ENCODE data around the gene TUT4. TPM values are rescaled to one million over a fixed set of nuclear protein-coding genes. Genes with fewer than 3 reads are reported as not detected.
A peak's percentile ranks its signal among the peaks of the same experiment; 100 is the strongest.

TUT4 gene, protein sequence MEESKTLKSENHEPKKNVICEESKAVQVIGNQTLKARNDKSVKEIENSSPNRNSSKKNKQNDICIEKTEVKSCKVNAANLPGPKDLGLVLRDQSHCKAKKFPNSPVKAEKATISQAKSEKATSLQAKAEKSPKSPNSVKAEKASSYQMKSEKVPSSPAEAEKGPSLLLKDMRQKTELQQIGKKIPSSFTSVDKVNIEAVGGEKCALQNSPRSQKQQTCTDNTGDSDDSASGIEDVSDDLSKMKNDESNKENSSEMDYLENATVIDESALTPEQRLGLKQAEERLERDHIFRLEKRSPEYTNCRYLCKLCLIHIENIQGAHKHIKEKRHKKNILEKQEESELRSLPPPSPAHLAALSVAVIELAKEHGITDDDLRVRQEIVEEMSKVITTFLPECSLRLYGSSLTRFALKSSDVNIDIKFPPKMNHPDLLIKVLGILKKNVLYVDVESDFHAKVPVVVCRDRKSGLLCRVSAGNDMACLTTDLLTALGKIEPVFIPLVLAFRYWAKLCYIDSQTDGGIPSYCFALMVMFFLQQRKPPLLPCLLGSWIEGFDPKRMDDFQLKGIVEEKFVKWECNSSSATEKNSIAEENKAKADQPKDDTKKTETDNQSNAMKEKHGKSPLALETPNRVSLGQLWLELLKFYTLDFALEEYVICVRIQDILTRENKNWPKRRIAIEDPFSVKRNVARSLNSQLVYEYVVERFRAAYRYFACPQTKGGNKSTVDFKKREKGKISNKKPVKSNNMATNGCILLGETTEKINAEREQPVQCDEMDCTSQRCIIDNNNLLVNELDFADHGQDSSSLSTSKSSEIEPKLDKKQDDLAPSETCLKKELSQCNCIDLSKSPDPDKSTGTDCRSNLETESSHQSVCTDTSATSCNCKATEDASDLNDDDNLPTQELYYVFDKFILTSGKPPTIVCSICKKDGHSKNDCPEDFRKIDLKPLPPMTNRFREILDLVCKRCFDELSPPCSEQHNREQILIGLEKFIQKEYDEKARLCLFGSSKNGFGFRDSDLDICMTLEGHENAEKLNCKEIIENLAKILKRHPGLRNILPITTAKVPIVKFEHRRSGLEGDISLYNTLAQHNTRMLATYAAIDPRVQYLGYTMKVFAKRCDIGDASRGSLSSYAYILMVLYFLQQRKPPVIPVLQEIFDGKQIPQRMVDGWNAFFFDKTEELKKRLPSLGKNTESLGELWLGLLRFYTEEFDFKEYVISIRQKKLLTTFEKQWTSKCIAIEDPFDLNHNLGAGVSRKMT (N-terminal part only)
- 78.9 TPM for polyA plus RNA-seq (2013, experiment 1 of 2)
- 80.6 TPM for polyA plus RNA-seq (2013, experiment 2 of 2)

GRCh38 chr1:52552505-52553361 lies at the start of gene TUT4:
TUT4 (minus strand) TSS chr1:52553092; CDS start chr1:52526280, 26,812 bp downstream.
- Histone ChIP-seq H3K14ac (ENCODE audit: low read length) (peak within 1 kb of the TSS; percentile 78), H3K79me1 (ENCODE audit: low read depth, low read length) (peaks cover 2% of the 10 kb centered on the region), H3K27ac (replicated peaks; ENCODE audit: low read length) (peak within 1 kb of the TSS; percentile 95), H2BK15ac (ENCODE audit: low read length) (peak within 1 kb of the TSS; percentile 80), H3K9me3 (replicated peaks in 1 of 2; ENCODE audit: control insufficient read depth in 2 of 2, insufficient read depth in 1 of 2, low read depth in 1 of 2, low read length in 2 of 2) (no peaks in the 10 kb centered on the region), H3K27me3 (ENCODE audit: control insufficient read depth in 3 of 3, insufficient read depth in 3 of 3, low read depth in 1 of 3, low read length in 3 of 3) (no peaks in the 10 kb centered on the region), H3K4ac (ENCODE audit: low read length) (peak within 1 kb of the TSS; percentile 43), H3K36me3 (replicated peaks in 1 of 2; ENCODE audit: control insufficient read depth in 2 of 2, insufficient read depth in 2 of 2, low read length in 2 of 2) (no peaks in the 10 kb centered on the region), H3K4me2 (ENCODE audit: insufficient read depth, low read length, poor library complexity, severe bottlenecking) (peak within 1 kb of the TSS; percentile 60), H3K4me3 (ENCODE audit: low read length in 2 of 2) (peak within 1 kb of the TSS; percentile 74 to 97), H3K4me1 (ENCODE audit: control insufficient read depth in 2 of 2, insufficient read depth in 1 of 2, low read depth in 1 of 2, low read length in 2 of 2) (peaks cover 8 to 17% of the 10 kb centered on the region in 2 donors), H4K8ac (ENCODE audit: low read depth, low read length) (no peak within 1 kb of the TSS), H4K91ac (ENCODE audit: low read depth, low read length, poor library complexity) (no peak within 1 kb of the TSS), H2BK5ac (ENCODE audit: low read length) (peak within 1 kb of the TSS; percentile 99), H2BK120ac (ENCODE audit: low read depth, low read length) (peak within 1 kb of the TSS; percentile 32), H2AFZ (ENCODE audit: low read length) (peak within 1 kb of the TSS; percentile 90), H3K18ac (ENCODE audit: low read length) (peak within 1 kb of the TSS; percentile 99), H2AK5ac (ENCODE audit: low read depth, low read length) (peak within 1 kb of the TSS; percentile 88), H2BK12ac (ENCODE audit: low read length) (no peak within 1 kb of the TSS), H3K9ac (ENCODE audit: low read depth, low read length, poor library complexity) (peak within 1 kb of the TSS; percentile 100), H3K23ac (ENCODE audit: low read depth, low read length, poor library complexity) (peak within 1 kb of the TSS; percentile 95)
- peak; percentile 95 for DNase-seq (ENCODE audit: low spot score)
- WGBS, 2 donors (ENCODE audit: extremely low coverage in 2 of 2, insufficient read length in 2 of 2, insufficient replicate concordance in 1 of 2): no CpG with 5 or more reads among the region's 68 CpGs

GRCh38 chr1:52601991-52602855 lies 49.3 kb upstream of the TUT4 start, which contains the start of gene GPX7:
GPX7 (plus strand) TSS chr1:52602371; CDS start chr1:52602410, 39 bp downstream.
- peak within 1 kb of the TSS; percentile 56 for H3K23ac ChIP-seq (ENCODE audit: low read depth, low read length, poor library complexity)
- peak within 1 kb of the TSS in 1 of 2 donors; percentile 80 for H3K4me3 ChIP-seq (ENCODE audit: low read length in 2 of 2)
- H2BK5ac ChIP-seq (ENCODE audit: low read length): no peak within 1 kb of the TSS
- H4K91ac ChIP-seq (ENCODE audit: low read depth, low read length, poor library complexity): no peak within 1 kb of the TSS
- H2AFZ ChIP-seq (ENCODE audit: low read length): no peak within 1 kb of the TSS
- H3K9me3 ChIP-seq (replicated peaks in 1 of 2; ENCODE audit: control insufficient read depth in 2 of 2, insufficient read depth in 1 of 2, low read depth in 1 of 2, low read length in 2 of 2): no peaks in the 10 kb centered on the region
- H3K18ac ChIP-seq (ENCODE audit: low read length): peak within 1 kb of the TSS; percentile 98
- H3K4me2 ChIP-seq (ENCODE audit: insufficient read depth, low read length, poor library complexity, severe bottlenecking): peak within 1 kb of the TSS; percentile 73
- H2BK12ac ChIP-seq (ENCODE audit: low read length): no peak within 1 kb of the TSS
- H3K4me1 ChIP-seq (ENCODE audit: control insufficient read depth in 2 of 2, insufficient read depth in 1 of 2, low read depth in 1 of 2, low read length in 2 of 2): peaks cover 0 to 10% of the 10 kb centered on the region in 2 donors
- H3K79me1 ChIP-seq (ENCODE audit: low read depth, low read length): no peaks in the 10 kb centered on the region
- H3K14ac ChIP-seq (ENCODE audit: low read length): peak within 1 kb of the TSS; percentile 26
- H4K8ac ChIP-seq (ENCODE audit: low read depth, low read length): no peak within 1 kb of the TSS
- peaks cover 0 to 6% (median 0%) of the 10 kb centered on the region in 3 experiments for H3K27me3 ChIP-seq (ENCODE audit: control insufficient read depth in 3 of 3, insufficient read depth in 3 of 3, low read depth in 1 of 3, low read length in 3 of 3)
- H2BK15ac ChIP-seq (ENCODE audit: low read length): peak within 1 kb of the TSS; percentile 33
- H3K36me3 ChIP-seq (replicated peaks in 1 of 2; ENCODE audit: control insufficient read depth in 2 of 2, insufficient read depth in 2 of 2, low read length in 2 of 2): peaks cover 0 to 2% of the 10 kb centered on the region in 2 donors
- WGBS, 2 donors (ENCODE audit: extremely low coverage in 2 of 2, insufficient read length in 2 of 2, insufficient replicate concordance in 1 of 2): no CpG with 5 or more reads among the region's 97 CpGs
- H2AK5ac ChIP-seq (ENCODE audit: low read depth, low read length): peak within 1 kb of the TSS; percentile 41
- H2BK120ac ChIP-seq (ENCODE audit: low read depth, low read length): no peak within 1 kb of the TSS
- DNase-seq (ENCODE audit: low spot score): no peak
- no peak within 1 kb of the TSS for H3K4ac ChIP-seq (ENCODE audit: low read length)
- peak within 1 kb of the TSS; percentile 89 for H3K9ac ChIP-seq (ENCODE audit: low read depth, low read length, poor library complexity)
- no peak within 1 kb of the TSS for H3K27ac ChIP-seq (replicated peaks; ENCODE audit: low read length)

DNA sequence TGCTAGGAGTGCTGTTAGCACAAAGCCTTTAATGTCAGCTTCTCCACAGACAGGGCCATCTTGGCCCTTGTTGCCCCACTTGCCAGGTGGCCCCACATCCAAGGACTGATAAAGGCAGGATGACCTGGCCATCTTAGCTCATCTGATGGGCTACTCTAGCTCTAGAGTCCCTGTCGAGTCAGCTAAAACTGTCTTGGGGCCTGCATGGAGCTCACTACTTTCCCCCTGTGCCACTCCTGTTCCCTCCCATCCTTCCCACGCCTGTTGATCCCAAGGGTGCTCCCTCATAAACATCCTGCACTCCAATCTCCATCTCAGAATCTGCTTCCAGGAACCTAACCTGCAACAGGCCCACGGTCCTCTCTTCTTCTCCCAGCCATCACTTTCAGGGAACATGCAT lies 48.6 kb upstream of the TUT4 start:
- H3K4me3 ChIP-seq (ENCODE audit: low read length in 2 of 2): no peak overlapping the region
- H3K27me3 ChIP-seq (ENCODE audit: control insufficient read depth in 3 of 3, insufficient read depth in 3 of 3, low read depth in 1 of 3, low read length in 3 of 3): peaks cover 0 to 6% (median 0%) of the 10 kb centered on the region in 3 experiments
- H3K14ac ChIP-seq (ENCODE audit: low read length): no peak overlapping the region

More for the DNA sequence above, 48.6 kb upstream of the TUT4 start:
- H4K8ac ChIP-seq (ENCODE audit: low read depth, low read length): no peak overlapping the region
- H3K79me1 ChIP-seq (ENCODE audit: low read depth, low read length): no peaks in the 10 kb centered on the region
- H2AK5ac ChIP-seq (ENCODE audit: low read depth, low read length): peak overlapping the region; percentile 41
- no peaks in the 10 kb centered on the region for H3K9me3 ChIP-seq (replicated peaks in 1 of 2; ENCODE audit: control insufficient read depth in 2 of 2, insufficient read depth in 1 of 2, low read depth in 1 of 2, low read length in 2 of 2)
- WGBS, 2 donors (ENCODE audit: extremely low coverage in 2 of 2, insufficient read length in 2 of 2, insufficient replicate concordance in 1 of 2): no CpG with 5 or more reads among the region's 3 CpGs
- DNase-seq (ENCODE audit: low spot score): no peak
- no peak overlapping the region for H2BK12ac ChIP-seq (ENCODE audit: low read length)
- H2AFZ ChIP-seq (ENCODE audit: low read length): no peak overlapping the region
- no peak overlapping the region for H3K4me2 ChIP-seq (ENCODE audit: insufficient read depth, low read length, poor library complexity, severe bottlenecking)
- no peak overlapping the region for H2BK120ac ChIP-seq (ENCODE audit: low read depth, low read length)
- no peak overlapping the region for H3K27ac ChIP-seq (replicated peaks; ENCODE audit: low read length)
- H2BK5ac ChIP-seq (ENCODE audit: low read length): no peak overlapping the region
- H3K9ac ChIP-seq (ENCODE audit: low read depth, low read length, poor library complexity): no peak overlapping the region
- H3K18ac ChIP-seq (ENCODE audit: low read length): peak overlapping the region; percentile 9
- H2BK15ac ChIP-seq (ENCODE audit: low read length): peak overlapping the region; percentile 33
- H3K36me3 ChIP-seq (replicated peaks in 1 of 2; ENCODE audit: control insufficient read depth in 2 of 2, insufficient read depth in 2 of 2, low read length in 2 of 2): no peaks in the 10 kb centered on the region
- no peak overlapping the region for H3K23ac ChIP-seq (ENCODE audit: low read depth, low read length, poor library complexity)
- H3K4ac ChIP-seq (ENCODE audit: low read length): no peak overlapping the region
- H4K91ac ChIP-seq (ENCODE audit: low read depth, low read length, poor library complexity): no peak overlapping the region
- peaks cover 0 to 10% of the 10 kb centered on the region in 2 donors for H3K4me1 ChIP-seq (ENCODE audit: control insufficient read depth in 2 of 2, insufficient read depth in 1 of 2, low read depth in 1 of 2, low read length in 2 of 2)

Measured in neuronal stem cell (in vitro differentiated cells).